ENCODE data around the gene VEGFB. TPM values are rescaled to one million over a fixed set of nuclear protein-coding genes. Genes with fewer than 3 reads are reported as not detected.

The VEGFB gene
- total and polyA plus RNA-seq, 2 of the 4 experiments (the other 2 are of a cell fraction), result 3.0 to 25.1 TPM

DNA sequence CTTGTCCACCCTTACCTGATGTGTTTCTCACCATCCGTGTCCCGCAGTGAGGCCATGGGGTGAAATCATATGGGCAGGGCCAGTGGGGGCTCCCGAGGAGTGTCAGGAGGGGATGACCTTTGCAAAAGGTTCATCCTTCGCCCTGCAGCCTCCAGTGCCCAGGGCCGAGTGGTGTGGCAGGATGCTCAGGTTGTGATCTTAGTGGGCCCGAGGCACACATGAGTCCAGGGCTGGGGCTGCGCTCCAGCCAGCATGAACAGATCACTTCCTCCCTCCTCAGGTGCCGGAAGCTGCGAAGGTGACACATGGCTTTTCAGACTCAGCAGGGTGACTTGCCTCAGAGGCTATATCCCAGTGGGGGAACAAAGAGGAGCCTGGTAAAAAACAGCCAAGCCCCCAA, 3.7 kb downstream of the VEGFB start:
- dilution Hi-C loops (cut with HindIII; ENCODE audit: low sequenced_read_pairs, unreplicated experiment) (no loop called here), intact Hi-C loops (cut with micrococcal nuclease) (no loop called here), in situ Hi-C loops (cut with MboI; ENCODE audit: low sequenced_read_pairs) (no loop called here)
- TF ChIP-seq, protein P1, sequence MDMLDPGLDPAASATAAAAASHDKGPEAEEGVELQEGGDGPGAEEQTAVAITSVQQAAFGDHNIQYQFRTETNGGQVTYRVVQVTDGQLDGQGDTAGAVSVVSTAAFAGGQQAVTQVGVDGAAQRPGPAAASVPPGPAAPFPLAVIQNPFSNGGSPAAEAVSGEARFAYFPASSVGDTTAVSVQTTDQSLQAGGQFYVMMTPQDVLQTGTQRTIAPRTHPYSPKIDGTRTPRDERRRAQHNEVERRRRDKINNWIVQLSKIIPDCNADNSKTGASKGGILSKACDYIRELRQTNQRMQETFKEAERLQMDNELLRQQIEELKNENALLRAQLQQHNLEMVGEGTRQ (IDR thresholded peaks at IDR 0.05; ENCODE audit: low read depth, low read length), result no peak
- TF ChIP-seq NFE2L2 (IDR thresholded peaks at IDR 0.05; ENCODE audit: low read depth, low read length) (no peak), CTCF (conservative IDR thresholded peaks at IDR 0.05; ENCODE audit: low read depth, low read length) (no peak), POLR2A (IDR thresholded peaks at IDR 0.05; ENCODE audit: low read depth, low read length) (no peak), RFX5 (IDR thresholded peaks at IDR 0.05; ENCODE audit: low read depth, low read length) (no peak)
- ATAC-seq (ENCODE audit: low read depth), result no peak
- no TSS peak for BruUV-seq (replicated peaks)
- H3K56ac ChIP-seq (ENCODE audit: extremely low read depth, insufficient read depth, low read length), result no peak overlapping the region
- H3K23ac ChIP-seq (ENCODE audit: low read depth, low read length), result no peak overlapping the region
- no peak overlapping the region for H2BK5ac ChIP-seq (ENCODE audit: low read depth, low read length, poor library complexity, severe bottlenecking)
- H3K9me1 ChIP-seq (ENCODE audit: insufficient read depth, low read length), result peaks cover 14% of the 10 kb centered on the region
- H2BK20ac ChIP-seq (ENCODE audit: low read depth, low read length), result no peak overlapping the region
- H2BK120ac ChIP-seq (ENCODE audit: low read depth, low read length), result no peak overlapping the region
- CTCF ChIA-PET, result no interaction called here
- H3K4me3 ChIP-seq (ENCODE audit: insufficient read depth, low read depth, low read length), result no peak overlapping the region
- no peak overlapping the region for H2BK15ac ChIP-seq (ENCODE audit: low read depth, low read length)
- WGBS, 2 experiments (ENCODE audit: extremely low coverage in 2 of 2, insufficient read length in 1 of 2), result 92% methylated on average over 2 of the region's 9 CpGs; no CpG with 5 or more reads in 1 of the 2 experiments
- no peaks in the 10 kb centered on the region for H3K27me3 ChIP-seq (ENCODE audit: control insufficient read depth, insufficient read depth, low read length)
- H4K8ac ChIP-seq (ENCODE audit: low read depth in 2 of 2, low read length in 2 of 2), result no peak overlapping the region
- no peak overlapping the region for H3K4ac ChIP-seq (ENCODE audit: low read depth, low read length)
- no peak overlapping the region for H3K4me2 ChIP-seq (ENCODE audit: low read depth, low read length)
- H2AFZ ChIP-seq (replicated peaks; ENCODE audit: low read length, poor library complexity), result no peak overlapping the region
- peaks cover 4% of the 10 kb centered on the region; the same call in 1 of the 2 replicates for H4K20me1 ChIP-seq (ENCODE audit: insufficient read depth, low read length)
- no peak overlapping the region for H3K9ac ChIP-seq (ENCODE audit: low read depth, low read length)
- no peak overlapping the region for H2AK5ac ChIP-seq (ENCODE audit: low read depth, low read length)
- H4K91ac ChIP-seq (ENCODE audit: insufficient read depth, low read depth, low read length), result no peak overlapping the region
- no peak overlapping the region for H2AK9ac ChIP-seq (replicated peaks; ENCODE audit: low read depth, low read length, poor library complexity)
- POLR2A ChIA-PET (ENCODE audit: unreplicated experiment), result no interaction called here
- H3K79me1 ChIP-seq (ENCODE audit: low read depth in 1 of 2, low read length in 2 of 2), result peaks cover 30 to 47% of the 10 kb centered on the region in 2 experiments; a peak in 3 of 4 replicates
- no peak overlapping the region for H4K5ac ChIP-seq (ENCODE audit: low read depth, low read length)
- no peak overlapping the region for H3K18ac ChIP-seq (ENCODE audit: low read depth, low read length)
- no peak for DNase-seq
- no peak overlapping the region for H3K14ac ChIP-seq (replicated peaks; ENCODE audit: low read depth, low read length)
- H3K27ac ChIP-seq (ENCODE audit: insufficient read depth, low read length), result no peak overlapping the region
- H3K9me3 ChIP-seq (ENCODE audit: control insufficient read depth, insufficient read depth, low read length), result no peaks in the 10 kb centered on the region
- H3K4me1 ChIP-seq (ENCODE audit: control insufficient read depth, insufficient read depth, low read length), result peaks cover 17% of the 10 kb centered on the region
- H3K36me3 ChIP-seq (ENCODE audit: control insufficient read depth, insufficient read depth, low read length), result peaks cover 20% of the 10 kb centered on the region
